Testis (tissue), 2 donors: ENCODE results near the gene OR2B2.

Experiments used
- CTCF ChIP-seq, 3 experiments: fragments of 450-650 bp in 2 of 3; fragments of 200-600 bp in 1 of 3; sonication (generic) in 1 of 3; IDR thresholded peaks; one replicate each; pipeline ENCODE4 v1.5.1; 2016 to 2019; ENCODE audit warnings: antibody characterized with exemption in 3 of 3, mild to moderate bottlenecking in 2 of 3, moderate library complexity in 1 of 3
- POLR2A ChIP-seq: fragments of 450-650 bp; IDR thresholded peaks from one replicate; pipeline ENCODE4 v1.6.1; 2017; ENCODE audit warnings: antibody characterized with exemption, mild to moderate bottlenecking, moderate library complexity

- TF ChIP-seq CTCF (IDR thresholded peaks at IDR 0.05) (no peak), POLR2A (no peak)
These were observed 50.3 kb downstream of the OR2B2 start for GRCh38 chr6:27861861-27862260.
